Dedifferentiated amniotic fluid mesenchymal stem cell (primary cell): ENCODE measurements around the gene KRTAP4-1.
"Not testable (repeated sequence)": the region's sequence is repeated elsewhere in the genome, so short reads cannot be mapped to it uniquely, and the experiment has no call there.

Experiments
- DNase-seq: peaks from one replicate; pipeline ENCODE4 v3.0.0-alpha.2; 2016; ENCODE audit errors: extremely low spot score

KRTAP4-1 gene

GRCh38 chr17:41171886-41172285 is 12.8 kb downstream of the KRTAP4-1 start:
- no peak for DNase-seq

GRCh38 chr17:41168121-41168520 is 16.6 kb downstream of the KRTAP4-1 start, which contains the start of gene KRTAP4-3:
TSS of gene KRTAP4-3 (minus strand) at chr17:41168221. CDS start at chr17:41168172, 49 bp downstream.
- no peak for DNase-seq

- DNase-seq, result no peak
Measured at GRCh38 chr17:41167561-41167960, 17.1 kb downstream of the KRTAP4-1 start.

- no peak for DNase-seq
Measured at GRCh38 chr17:41163828-41164227, 20.9 kb downstream of the KRTAP4-1 start.

- DNase-seq, result no peak
Measured at GRCh38 chr17:41160648-41161047, 24.1 kb downstream of the KRTAP4-1 start, which contains the start of gene KRTAP4-4. TSS of gene KRTAP4-4 (minus strand) at chr17:41160748. CDS start at chr17:41160691, 57 bp downstream.

GRCh38 chr17:41160190-41160589 is 24.5 kb downstream of the KRTAP4-1 start:
- DNase-seq, result not testable (repeated sequence)

GRCh38 chr17:41153856-41154255 is 30.9 kb downstream of the KRTAP4-1 start:
- no peak for DNase-seq

GRCh38 chr17:41151525-41151924 is 33.2 kb downstream of the KRTAP4-1 start:
- DNase-seq, result no peak

- DNase-seq, result no peak
Measured at GRCh38 chr17:41150026-41150425, 34.7 kb downstream of the KRTAP4-1 start.

GRCh38 chr17:41149652-41149985 is 35.1 kb downstream of the KRTAP4-1 start, which contains the start of gene KRTAP4-5:
TSS of gene KRTAP4-5 (minus strand) at chr17:41149825. CDS start at chr17:41149767, 58 bp downstream.
- no peak for DNase-seq

GRCh38 chr17:41148971-41149651 is 35.6 kb downstream of the KRTAP4-1 start:
- DNase-seq, result not testable (repeated sequence)

GRCh38 chr17:41147531-41148204 is 37.0 kb downstream of the KRTAP4-1 start:
- DNase-seq, result no peak

GRCh38 chr17:41145261-41145660 is 39.5 kb downstream of the KRTAP4-1 start:
- no peak for DNase-seq

- DNase-seq, result no peak
Measured at GRCh38 chr17:41144846-41145245, 39.9 kb downstream of the KRTAP4-1 start.

- no peak for DNase-seq
Measured at GRCh38 chr17:41141361-41141760, 43.4 kb downstream of the KRTAP4-1 start.

GRCh38 chr17:41140360-41141131 is 44.2 kb downstream of the KRTAP4-1 start, which contains the start of gene KRTAP4-6:
TSS of gene KRTAP4-6 (minus strand) at chr17:41140544. CDS start at chr17:41140487, 57 bp downstream.
- no peak for DNase-seq

- DNase-seq, result not testable (repeated sequence)
Measured at GRCh38 chr17:41139865-41140264, 44.8 kb downstream of the KRTAP4-1 start.
